H9 (cell line): ENCODE results near the gene UST. TPM values are rescaled to one million over a fixed set of nuclear protein-coding genes. Genes with fewer than 3 reads are reported as not detected.

Experiments
- DNase-seq: peaks from one replicate; pipeline ENCODE4 v3.0.0-alpha.2; 2017
- H2AFZ ChIP-seq: one replicate; pipeline ENCODE4 v1.6.1; 2013; ENCODE audit warnings: mild to moderate bottlenecking, low read length, control low read depth, moderate library complexity
- H2AK5ac ChIP-seq: 2 replicates; pipeline ENCODE4 v1.6.1; 2013; ENCODE audit warnings: low read length, control low read depth, mixed read lengths; ENCODE audit not compliant: insufficient read length
- H2BK120ac ChIP-seq: one replicate; pipeline ENCODE4 v1.6.1; 2013; ENCODE audit warnings: low read depth, mild to moderate bottlenecking, low read length, control low read depth, inconsistent platforms; ENCODE audit not compliant: poor library complexity, severe bottlenecking
- H2BK12ac ChIP-seq: 2 replicates; pipeline ENCODE4 v1.6.1; 2013; ENCODE audit warnings: low read length, control low read depth, mixed read lengths, low read depth; ENCODE audit not compliant: insufficient read length
- H2BK15ac ChIP-seq: 2 replicates; pipeline ENCODE4 v1.6.1; 2013; ENCODE audit warnings: low read depth, low read length, control low read depth
- H2BK20ac ChIP-seq: one replicate; pipeline ENCODE4 v1.6.1; 2013; ENCODE audit warnings: low read depth, mild to moderate bottlenecking, low read length, control low read depth, inconsistent platforms; ENCODE audit not compliant: poor library complexity, severe bottlenecking
- H2BK5ac ChIP-seq: 2 replicates; pipeline ENCODE4 v1.6.1; 2013; ENCODE audit warnings: low read length, control low read depth, mixed read lengths; ENCODE audit not compliant: insufficient read length
- H3K14ac ChIP-seq: 2 replicates; pipeline ENCODE4 v1.6.1; 2013; ENCODE audit warnings: low read length, control low read depth; ENCODE audit not compliant: insufficient read depth
- H3K18ac ChIP-seq: 2 replicates; pipeline ENCODE4 v1.6.1; 2013; ENCODE audit warnings: low read depth, mild to moderate bottlenecking, mixed read lengths, low read length, control low read depth; ENCODE audit not compliant: insufficient read length
- H3K23ac ChIP-seq: 2 replicates; pipeline ENCODE4 v1.6.1; 2013; ENCODE audit warnings: low read length, control low read depth, mixed read lengths, low read depth; ENCODE audit not compliant: insufficient read length
- H3K23me2 ChIP-seq: 2 replicates; pipeline ENCODE4 v1.6.1; 2013; ENCODE audit warnings: low read depth, mild to moderate bottlenecking, mixed read lengths, low read length, control low read depth; ENCODE audit not compliant: insufficient read length, poor library complexity, severe bottlenecking
- H3K27ac ChIP-seq: 2 replicates; pipeline ENCODE4 v1.5.1; 2013; ENCODE audit warnings: low read length, control low read depth, mixed read lengths, low read depth; ENCODE audit not compliant: insufficient read length
- H3K27me3 ChIP-seq: 2 replicates; pipeline ENCODE4 v1.6.1; 2013; ENCODE audit warnings: low read length, control low read depth, inconsistent platforms; ENCODE audit not compliant: insufficient read depth
- H3K4ac ChIP-seq: 2 replicates; pipeline ENCODE4 v1.6.1; 2013; ENCODE audit warnings: low read depth, mild to moderate bottlenecking, control low read depth, inconsistent platforms, low read length, moderate library complexity
- H3K4me1 ChIP-seq: 2 replicates; pipeline ENCODE4 v1.6.1; 2013; ENCODE audit warnings: low read length, control low read depth, inconsistent platforms; ENCODE audit not compliant: insufficient read depth
- H3K4me2 ChIP-seq: 2 replicates; pipeline ENCODE4 v1.6.1; 2013; ENCODE audit warnings: low read length, control low read depth, mixed read lengths; ENCODE audit not compliant: insufficient read length, insufficient read depth
- H3K56ac ChIP-seq: 2 replicates; pipeline ENCODE4 v1.6.1; 2013; ENCODE audit warnings: low read depth, mild to moderate bottlenecking, mixed read lengths, low read length, control low read depth; ENCODE audit not compliant: insufficient read length
- H3K79me1 ChIP-seq: 2 replicates; pipeline ENCODE4 v1.6.1; 2013; ENCODE audit warnings: low read depth, mild to moderate bottlenecking, moderate library complexity, low read length, control low read depth, inconsistent platforms; ENCODE audit not compliant: insufficient read depth, poor library complexity, severe bottlenecking
- H3K79me2 ChIP-seq: 2 replicates; pipeline ENCODE4 v1.6.1; 2013; ENCODE audit warnings: low read length, control low read depth, inconsistent platforms; ENCODE audit not compliant: insufficient read depth
- H3K9ac ChIP-seq: 2 replicates; pipeline ENCODE4 v1.6.1; 2013; ENCODE audit warnings: low read length, control low read depth, mixed read lengths; ENCODE audit not compliant: insufficient read length; ENCODE audit errors: extremely low read depth
- H3K9me3 ChIP-seq: one replicate; pipeline ENCODE4 v1.6.1; 2013; ENCODE audit warnings: low read depth, low read length, inconsistent platforms; ENCODE audit not compliant: control insufficient read depth
- H3T11ph ChIP-seq: one replicate; pipeline ENCODE4 v1.6.1; 2013; ENCODE audit warnings: mild to moderate bottlenecking, low read length, control low read depth, inconsistent platforms
- H4K20me1 ChIP-seq: one replicate; pipeline ENCODE4 v1.6.1; 2013; ENCODE audit not compliant: control insufficient read depth, insufficient read length, insufficient read depth
- H4K5ac ChIP-seq: 2 replicates; pipeline ENCODE4 v1.6.1; 2013; ENCODE audit warnings: low read depth, mild to moderate bottlenecking, mixed read lengths, low read length, control low read depth; ENCODE audit not compliant: insufficient read length
- H4K8ac ChIP-seq: replicated peaks from 2 replicates; pipeline ENCODE4 v1.6.1; 2013; ENCODE audit warnings: low read length, control low read depth, mixed read lengths, low read depth; ENCODE audit not compliant: insufficient read length
- H4K91ac ChIP-seq: 2 replicates; pipeline ENCODE4 v1.6.1; 2013; ENCODE audit warnings: low read depth, mild to moderate bottlenecking, moderate library complexity, mixed read lengths, low read length, control low read depth; ENCODE audit not compliant: insufficient read length
- H3K27ac Mint-ChIP-seq, 3 experiments: 2 replicates in 2 of 3; 3 replicates in 1 of 3; pipeline ENCODE4 v1.8.0; 2020 to 2021; ENCODE audit warnings: mixed read lengths in 3 of 3, mild to moderate bottlenecking in 1 of 3, moderate library complexity in 1 of 3
- H3K27me3 Mint-ChIP-seq: 2 replicates; pipeline ENCODE4 v1.8.0; 2021; ENCODE audit warnings: low read depth, mild to moderate bottlenecking, moderate library complexity, mixed read lengths
- H3K36me3 Mint-ChIP-seq, 3 experiments: 2 replicates in 2 of 3; 3 replicates in 1 of 3; pipeline ENCODE4 v1.8.0; 2020 to 2021; ENCODE audit warnings: low read depth in 3 of 3, mixed read lengths in 3 of 3; ENCODE audit not compliant: insufficient read depth in 1 of 3
- H3K4me1 Mint-ChIP-seq, 2 experiments: 2 replicates each; pipeline ENCODE4 v1.8.0; 2020; ENCODE audit warnings: mixed read lengths in 2 of 2
- H3K4me3 Mint-ChIP-seq, 2 experiments: 2 replicates in 1 of 2; 3 replicates in 1 of 2; pipeline ENCODE4 v1.8.0; 2020 to 2021; ENCODE audit warnings: mild to moderate bottlenecking in 2 of 2, mixed read lengths in 2 of 2, moderate library complexity in 1 of 2
- H3K9me3 Mint-ChIP-seq, 2 experiments: 2 replicates in 1 of 2; 3 replicates in 1 of 2; pipeline ENCODE4 v1.8.0; 2020; ENCODE audit warnings: mild to moderate bottlenecking in 2 of 2, mixed read lengths in 2 of 2, moderate library complexity in 1 of 2
- CTCF ChIP-seq: fragments of 200-600 bp; sonication (generic); conservative IDR thresholded peaks from 3 replicates; pipeline ENCODE4 v1.8.0; 2021; ENCODE audit warnings: antibody characterized with exemption, mild to moderate bottlenecking
- whole genome bisulfite sequencing: extraction: QIAGEN DNeasy Blood & Tissue Kit; methylation state at CpG from one replicate; pipeline ENCODE4 v1.1.7; 2013; ENCODE audit warnings: missing lambda C conversion rate, low lambda C conversion rate, mixed read lengths; ENCODE audit not compliant: insufficient read length; ENCODE audit errors: extremely low coverage; 5-methylcytosine and 5-hydroxymethylcytosine counted together
- total RNA-seq: library from RNA; stranded (reverse); gene quantifications from 2 replicates; pipeline ENCODE4 v1.2.1, GENCODE V29; 2021

UST gene
- total RNA-seq, 1 experiment from 2014 or later, result 14.4 TPM

- Histone ChIP-seq H2BK5ac (no peak overlapping the region), H3K18ac (no peak overlapping the region), H3K56ac (no peak overlapping the region), H2BK12ac (no peak overlapping the region), H2BK20ac (no peak overlapping the region), H4K91ac (no peak overlapping the region), H3T11ph (no peak overlapping the region), H2BK15ac (no peak overlapping the region), H3K79me2 (no peaks in the 10 kb centered on the region), H3K9me3 (no peaks in the 10 kb centered on the region), H3K27me3 (no peaks in the 10 kb centered on the region), H3K9ac (no peak overlapping the region), H2AFZ (no peak overlapping the region), H4K5ac (no peak overlapping the region), H3K4ac (no peak overlapping the region), H3K23me2 (no peaks in the 10 kb centered on the region), H2BK120ac (no peak overlapping the region), H3K27ac (no peak overlapping the region), H3K79me1 (no peaks in the 10 kb centered on the region), H3K23ac (no peak overlapping the region), H3K4me1 (peaks cover 13% of the 10 kb centered on the region), H3K14ac (no peak overlapping the region), H3K4me2 (no peak overlapping the region), H4K20me1 (no peaks in the 10 kb centered on the region), H2AK5ac (no peak overlapping the region), H4K8ac (no peak overlapping the region)
- H3K27me3 Mint-ChIP-seq, result no peaks in the 10 kb centered on the region
- H3K36me3 Mint-ChIP-seq, result peaks cover 0 to 4% (median 3%) of the 10 kb centered on the region in 3 experiments; a peak in 2 of 7 replicates
- H3K4me3 Mint-ChIP-seq, result no peak overlapping the region
- no peak overlapping the region for H3K27ac Mint-ChIP-seq
- peaks cover 12 to 31% of the 10 kb centered on the region in 2 experiments for H3K4me1 Mint-ChIP-seq
- no peak for TF ChIP-seq CTCF
- no CpG with 5 or more reads among the region's 2 CpGs for WGBS
- H3K9me3 Mint-ChIP-seq, result no peaks in the 10 kb centered on the region
- DNase-seq, result no peak
These were observed 302.4 kb downstream of the UST start for GRCh38 chr6:149049230-149049629.
